ENCODE data around the gene NAT8L. TPM values are rescaled to one million over a fixed set of nuclear protein-coding genes. Genes with fewer than 3 reads are reported as not detected.

Gene NAT8L
- total and polyA plus RNA-seq, 2 of the 4 experiments (the other 2 are of a cell fraction) = 0.05 TPM; not detected in 1

DNA sequence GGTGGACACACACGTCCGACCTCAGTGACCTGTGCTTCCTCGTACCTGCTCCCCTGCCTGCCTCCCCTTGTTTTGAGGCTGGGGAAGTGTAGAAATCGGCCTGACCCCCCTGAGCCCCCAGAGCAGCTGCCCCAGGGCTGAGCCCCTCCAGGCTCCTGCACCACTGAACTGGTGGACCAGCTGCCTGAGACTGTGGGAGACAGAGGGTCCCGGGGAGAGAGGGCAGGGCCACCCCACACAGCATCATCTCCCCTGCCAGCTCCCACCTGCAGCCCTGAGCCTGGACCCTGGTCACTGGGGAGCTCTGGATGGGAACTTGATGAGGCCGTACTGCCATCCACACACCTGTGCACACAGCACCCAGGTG, 15.0 kb upstream of the NAT8L start:
- in situ Hi-C loops (cut with MboI; ENCODE audit: low sequenced_read_pairs) (no loop called here), dilution Hi-C loops (cut with HindIII; ENCODE audit: low sequenced_read_pairs, unreplicated experiment) (no loop called here), intact Hi-C loops (cut with micrococcal nuclease) (no loop called here)
- Histone ChIP-seq H3K9me3 (ENCODE audit: control insufficient read depth, insufficient read depth, low read length) (no peaks in the 10 kb centered on the region; the same call in 1 of the 2 replicates), H3K4ac (ENCODE audit: low read depth, low read length) (no peak overlapping the region), H3K4me2 (ENCODE audit: low read depth, low read length) (no peak overlapping the region), H4K91ac (ENCODE audit: insufficient read depth, low read depth, low read length) (no peak overlapping the region), H2BK20ac (ENCODE audit: low read depth, low read length) (no peak overlapping the region), H2AK5ac (ENCODE audit: low read depth, low read length) (no peak overlapping the region), H3K27ac (ENCODE audit: insufficient read depth, low read length) (no peak overlapping the region), H2BK120ac (ENCODE audit: low read depth, low read length) (no peak overlapping the region), H3K27me3 (ENCODE audit: control insufficient read depth, insufficient read depth, low read length) (peaks cover 18% of the 10 kb centered on the region; the same call in 1 of the 2 replicates), H2AK9ac (replicated peaks; ENCODE audit: low read depth, low read length, poor library complexity) (no peak overlapping the region), H3K9ac (ENCODE audit: low read depth, low read length) (no peak overlapping the region), H4K20me1 (ENCODE audit: insufficient read depth, low read length) (no peaks in the 10 kb centered on the region), H3K18ac (ENCODE audit: low read depth, low read length) (no peak overlapping the region), H3K23ac (ENCODE audit: low read depth, low read length) (no peak overlapping the region), H3K79me1 (ENCODE audit: low read depth in 1 of 2, low read length in 2 of 2) (0 out of 4 replicates have a peak, but pooled peaks cover 0 to 7% of the 10 kb centered on the region in 2 experiments), H3K36me3 (ENCODE audit: control insufficient read depth, insufficient read depth, low read length) (peaks cover 2% of the 10 kb centered on the region; the same call in 1 of the 2 replicates), H2BK15ac (ENCODE audit: low read depth, low read length) (no peak overlapping the region), H3K4me1 (ENCODE audit: control insufficient read depth, insufficient read depth, low read length) (no peaks in the 10 kb centered on the region; the same call in 1 of the 2 replicates), H3K4me3 (ENCODE audit: insufficient read depth, low read depth, low read length) (no peak overlapping the region), H2AFZ (replicated peaks; ENCODE audit: low read length, poor library complexity) (no peak overlapping the region), H3K9me1 (ENCODE audit: insufficient read depth, low read length) (no peaks in the 10 kb centered on the region), H4K8ac (ENCODE audit: low read depth in 2 of 2, low read length in 2 of 2) (no peak overlapping the region), H4K5ac (ENCODE audit: low read depth, low read length) (no peak overlapping the region), H2BK5ac (ENCODE audit: low read depth, low read length, poor library complexity, severe bottlenecking) (no peak overlapping the region), H3K14ac (replicated peaks; ENCODE audit: low read depth, low read length) (no peak overlapping the region), H3K56ac (ENCODE audit: extremely low read depth, insufficient read depth, low read length) (no peak overlapping the region; the same call in 1 of the 2 replicates)
- ATAC-seq (ENCODE audit: low read depth) (no peak), DNase-seq (no peak)
- WGBS, 2 experiments (ENCODE audit: extremely low coverage in 2 of 2, insufficient read length in 1 of 2) = no CpG with 5 or more reads among the region's 6 CpGs
- CTCF ChIA-PET = no interaction called here
- no TSS peak for BruUV-seq (replicated peaks)
- POLR2A ChIA-PET (ENCODE audit: unreplicated experiment) = no interaction called here
- TF ChIP-seq SMC3 (IDR thresholded peaks at IDR 0.05; ENCODE audit: low read depth, low read length) = no peak
- no peak for TF ChIP-seq USF2 (IDR thresholded peaks at IDR 0.05; ENCODE audit: low read depth, low read length)
- no peak for TF ChIP-seq MAZ (IDR thresholded peaks at IDR 0.05; ENCODE audit: borderline replicate concordance, low read depth, low read length)
- TF ChIP-seq CEBPB (IDR thresholded peaks at IDR 0.05; ENCODE audit: low read depth, low read length) = no peak
- TF ChIP-seq BHLHE40 (IDR thresholded peaks at IDR 0.05; ENCODE audit: low read depth, low read length) = no peak
- no peak for TF ChIP-seq RFX5 (IDR thresholded peaks at IDR 0.05; ENCODE audit: low read depth, low read length)
- TF ChIP-seq MAFK (IDR thresholded peaks at IDR 0.05; ENCODE audit: low read depth, low read length) = no peak
- no peak for TF ChIP-seq MXI1 (IDR thresholded peaks at IDR 0.05; ENCODE audit: borderline replicate concordance, low read depth, low read length)
- TF ChIP-seq, protein P1, sequence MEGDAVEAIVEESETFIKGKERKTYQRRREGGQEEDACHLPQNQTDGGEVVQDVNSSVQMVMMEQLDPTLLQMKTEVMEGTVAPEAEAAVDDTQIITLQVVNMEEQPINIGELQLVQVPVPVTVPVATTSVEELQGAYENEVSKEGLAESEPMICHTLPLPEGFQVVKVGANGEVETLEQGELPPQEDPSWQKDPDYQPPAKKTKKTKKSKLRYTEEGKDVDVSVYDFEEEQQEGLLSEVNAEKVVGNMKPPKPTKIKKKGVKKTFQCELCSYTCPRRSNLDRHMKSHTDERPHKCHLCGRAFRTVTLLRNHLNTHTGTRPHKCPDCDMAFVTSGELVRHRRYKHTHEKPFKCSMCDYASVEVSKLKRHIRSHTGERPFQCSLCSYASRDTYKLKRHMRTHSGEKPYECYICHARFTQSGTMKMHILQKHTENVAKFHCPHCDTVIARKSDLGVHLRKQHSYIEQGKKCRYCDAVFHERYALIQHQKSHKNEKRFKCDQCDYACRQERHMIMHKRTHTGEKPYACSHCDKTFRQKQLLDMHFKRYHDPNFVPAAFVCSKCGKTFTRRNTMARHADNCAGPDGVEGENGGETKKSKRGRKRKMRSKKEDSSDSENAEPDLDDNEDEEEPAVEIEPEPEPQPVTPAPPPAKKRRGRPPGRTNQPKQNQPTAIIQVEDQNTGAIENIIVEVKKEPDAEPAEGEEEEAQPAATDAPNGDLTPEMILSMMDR (conservative IDR thresholded peaks at IDR 0.05; ENCODE audit: low read depth, low read length) = no peak
- TF ChIP-seq POLR2A (IDR thresholded peaks at IDR 0.05; ENCODE audit: low read depth, low read length) = no peak
- TF ChIP-seq CHD1 (IDR thresholded peaks at IDR 0.05; ENCODE audit: low read depth, low read length) = no peak
- no peak for TF ChIP-seq NFE2L2 (IDR thresholded peaks at IDR 0.05; ENCODE audit: low read depth, low read length)
- TF ChIP-seq RAD21 (IDR thresholded peaks at IDR 0.05; ENCODE audit: low read length) = no peak
- TF ChIP-seq, protein P2, sequence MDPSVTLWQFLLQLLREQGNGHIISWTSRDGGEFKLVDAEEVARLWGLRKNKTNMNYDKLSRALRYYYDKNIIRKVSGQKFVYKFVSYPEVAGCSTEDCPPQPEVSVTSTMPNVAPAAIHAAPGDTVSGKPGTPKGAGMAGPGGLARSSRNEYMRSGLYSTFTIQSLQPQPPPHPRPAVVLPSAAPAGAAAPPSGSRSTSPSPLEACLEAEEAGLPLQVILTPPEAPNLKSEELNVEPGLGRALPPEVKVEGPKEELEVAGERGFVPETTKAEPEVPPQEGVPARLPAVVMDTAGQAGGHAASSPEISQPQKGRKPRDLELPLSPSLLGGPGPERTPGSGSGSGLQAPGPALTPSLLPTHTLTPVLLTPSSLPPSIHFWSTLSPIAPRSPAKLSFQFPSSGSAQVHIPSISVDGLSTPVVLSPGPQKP (IDR thresholded peaks at IDR 0.05; ENCODE audit: borderline replicate concordance, low read depth, low read length) = no peak
- no peak for TF ChIP-seq RCOR1 (IDR thresholded peaks at IDR 0.05; ENCODE audit: insufficient replicate concordance, low read length)
- no peak for TF ChIP-seq FOS (IDR thresholded peaks at IDR 0.05; ENCODE audit: low read depth, low read length)
